T-helper 1 cell treated with Interleukin-12 subunit alpha and Interleukin-12 subunit beta and Interleukin-4 antibody, amounts not matched to agents 30 μg/mL and 1 μg/mL, for 36 hours (primary cell): ENCODE measurements around the gene CD151.

ENCODE experiments used
- H3K27ac Mint-ChIP-seq: one replicate; pipeline ENCODE4 v1.8.0; 2021; ENCODE audit warnings: mild to moderate bottlenecking, mixed read lengths
- H3K27me3 Mint-ChIP-seq: one replicate; pipeline ENCODE4 v1.8.0; 2021; ENCODE audit warnings: low read depth, mixed read lengths
- H3K36me3 Mint-ChIP-seq: one replicate; pipeline ENCODE4 v1.8.0; 2021; ENCODE audit warnings: low read depth, mixed read lengths
- H3K4me1 Mint-ChIP-seq: one replicate; pipeline ENCODE4 v1.8.0; 2021; ENCODE audit warnings: low read depth, mixed read lengths
- H3K4me3 Mint-ChIP-seq: one replicate; pipeline ENCODE4 v1.8.0; 2021; ENCODE audit warnings: mild to moderate bottlenecking, moderate library complexity, mixed read lengths
- H3K9me3 Mint-ChIP-seq: one replicate; pipeline ENCODE4 v1.8.0; 2021; ENCODE audit warnings: mixed read lengths

CD151 gene

DNA sequence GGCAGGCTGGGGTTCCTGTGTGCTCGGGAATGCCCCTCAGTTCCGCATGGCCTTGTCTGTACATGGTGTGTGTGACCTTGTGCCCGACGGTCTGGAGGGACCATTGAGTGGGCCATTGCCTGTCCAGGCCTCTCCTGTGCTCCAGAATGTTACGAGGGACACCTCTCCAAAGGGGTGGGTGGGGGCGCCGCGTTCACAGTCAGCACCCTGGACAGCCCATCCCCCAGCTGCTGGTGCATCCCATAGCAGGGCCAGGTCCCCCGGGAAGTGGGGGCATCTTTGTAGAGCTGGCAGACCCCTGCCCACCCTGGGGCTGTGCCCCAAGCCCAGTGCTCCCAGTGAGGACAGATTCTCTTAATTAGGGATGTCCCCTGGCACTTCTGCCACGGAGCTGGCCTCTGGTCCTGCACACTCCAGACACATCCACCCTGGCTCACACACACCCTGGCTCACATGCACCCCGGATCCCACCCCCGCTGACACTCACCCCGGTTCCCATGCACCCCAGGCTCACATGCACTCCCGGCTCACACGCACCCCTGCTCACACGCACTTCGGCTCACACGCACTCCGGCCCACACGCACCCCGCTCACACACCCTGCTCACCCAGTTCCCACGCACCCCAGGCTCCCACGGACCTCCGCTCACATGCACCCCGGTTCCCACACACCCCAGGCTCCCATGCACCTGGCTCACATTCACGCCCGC is 25.5 kb downstream of the CD151 start:
- Mint-ChIP-seq H3K4me3 (no peak overlapping the region), H3K36me3 (no peaks in the 10 kb centered on the region), H3K4me1 (no peaks in the 10 kb centered on the region), H3K27me3 (no peaks in the 10 kb centered on the region), H3K9me3 (no peaks in the 10 kb centered on the region), H3K27ac (no peak overlapping the region)

DNA sequence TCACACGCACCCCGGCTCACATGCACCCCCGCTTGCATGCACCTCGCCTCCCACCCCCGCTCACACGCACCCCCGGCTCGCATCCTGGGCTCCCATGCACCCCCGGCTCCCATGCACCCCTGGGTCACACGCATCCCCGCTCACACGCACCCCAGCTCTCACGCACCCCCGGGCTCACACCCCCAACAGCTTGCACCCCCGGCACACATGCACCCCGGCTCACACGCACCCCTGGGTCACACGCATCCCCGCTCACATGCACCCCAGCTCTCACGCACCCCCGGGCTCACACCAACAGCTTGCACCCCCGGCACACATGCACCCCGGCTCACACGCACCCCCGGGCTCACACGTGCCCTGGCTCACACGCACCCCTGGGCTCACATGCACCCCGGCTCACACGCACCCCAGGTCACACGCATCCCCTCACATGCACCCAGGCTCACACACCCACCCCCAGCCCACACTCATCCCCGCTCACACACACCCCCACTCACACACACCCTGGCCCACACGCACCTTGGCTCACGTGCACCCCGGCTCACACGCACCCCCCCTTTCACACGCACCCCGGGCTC is 26.1 kb downstream of the CD151 start:
- Mint-ChIP-seq H3K9me3 (no peaks in the 10 kb centered on the region), H3K4me1 (no peaks in the 10 kb centered on the region), H3K27ac (no peak overlapping the region), H3K4me3 (no peak overlapping the region), H3K27me3 (no peaks in the 10 kb centered on the region), H3K36me3 (no peaks in the 10 kb centered on the region)

DNA sequence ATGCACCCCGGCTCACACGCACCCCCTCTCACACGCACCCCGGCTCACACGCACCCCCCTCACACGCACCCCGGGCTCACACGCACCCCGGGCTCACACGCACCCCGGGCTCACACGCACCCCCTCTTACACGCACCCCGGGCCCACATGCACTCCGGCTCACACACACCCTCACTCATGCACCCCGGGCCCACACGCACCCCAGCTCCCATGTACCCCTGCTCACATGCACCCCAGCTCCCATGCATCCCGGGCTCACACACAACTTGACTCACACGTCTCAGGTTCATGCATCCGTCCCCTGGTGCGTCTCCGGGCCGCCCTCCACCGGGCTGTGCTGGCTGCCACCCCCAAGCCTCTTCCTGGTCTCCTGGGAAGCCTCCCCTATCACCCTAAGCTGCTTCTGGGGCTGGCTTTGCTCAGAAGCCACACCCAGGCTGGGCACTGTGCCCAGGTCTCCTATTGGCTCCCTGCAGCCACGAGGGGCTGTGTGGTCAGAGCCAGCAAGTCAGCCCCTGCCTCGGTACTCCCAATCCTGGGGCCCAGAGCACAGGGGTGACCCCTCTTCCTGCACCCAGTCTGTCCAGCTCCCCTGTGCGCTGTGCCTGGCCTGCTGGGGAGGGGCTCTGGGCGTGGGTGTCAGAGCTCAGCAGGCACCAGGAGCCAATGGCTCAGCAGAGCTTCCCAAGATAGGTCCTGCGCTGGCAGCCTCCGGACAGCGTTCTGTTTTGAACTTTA is 26.8 kb downstream of the CD151 start:
- Mint-ChIP-seq H3K9me3 (no peaks in the 10 kb centered on the region), H3K27ac (no peak overlapping the region), H3K36me3 (no peaks in the 10 kb centered on the region), H3K4me3 (no peak overlapping the region), H3K27me3 (no peaks in the 10 kb centered on the region), H3K4me1 (no peaks in the 10 kb centered on the region)

DNA sequence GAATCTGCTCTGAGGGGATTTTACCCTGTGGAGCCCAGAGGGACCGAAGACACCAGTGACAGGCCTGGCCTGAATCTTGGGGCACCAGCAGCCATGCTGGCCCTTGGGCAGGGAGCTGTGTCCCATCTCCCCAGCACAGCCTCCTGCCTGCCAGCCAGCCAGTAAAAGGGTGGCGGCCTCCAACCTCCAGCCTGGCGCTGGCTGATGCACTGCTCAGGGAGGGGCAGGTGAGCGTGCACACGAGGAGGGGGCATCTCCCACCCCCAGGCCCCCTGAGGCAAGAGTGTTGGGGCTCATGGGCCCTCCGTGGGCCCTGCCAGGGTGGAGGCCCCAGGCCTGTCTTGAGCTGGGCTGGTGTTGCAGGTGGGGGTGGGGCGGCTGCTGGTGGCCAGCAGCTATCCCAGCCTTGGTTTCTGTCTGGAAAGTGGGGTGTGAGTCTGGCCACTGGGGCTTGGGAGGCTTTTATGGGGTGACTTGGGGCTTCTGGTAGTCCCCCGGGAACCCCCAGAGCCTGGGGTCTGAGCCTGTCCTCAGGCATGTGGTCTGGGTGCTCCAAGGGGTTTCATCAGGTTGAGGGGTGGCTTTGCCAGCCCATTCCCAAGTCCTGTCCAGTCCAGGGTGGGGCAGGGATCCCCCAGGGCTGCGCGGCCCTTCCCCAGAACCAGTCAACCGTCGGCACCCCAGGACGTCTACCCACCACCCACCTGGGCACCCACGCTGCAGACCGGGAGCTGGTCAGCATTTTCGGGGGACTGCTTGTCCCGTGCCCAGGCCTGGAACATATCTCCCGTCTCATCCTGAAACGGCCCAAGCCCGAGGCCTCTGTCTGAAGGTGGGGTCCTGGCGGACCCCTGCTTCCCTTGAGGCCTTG is 27.7 kb downstream of the CD151 start:
- Mint-ChIP-seq H3K27ac (no peak overlapping the region), H3K36me3 (no peaks in the 10 kb centered on the region), H3K4me3 (no peak overlapping the region), H3K4me1 (no peaks in the 10 kb centered on the region), H3K9me3 (no peaks in the 10 kb centered on the region), H3K27me3 (no peaks in the 10 kb centered on the region)

DNA sequence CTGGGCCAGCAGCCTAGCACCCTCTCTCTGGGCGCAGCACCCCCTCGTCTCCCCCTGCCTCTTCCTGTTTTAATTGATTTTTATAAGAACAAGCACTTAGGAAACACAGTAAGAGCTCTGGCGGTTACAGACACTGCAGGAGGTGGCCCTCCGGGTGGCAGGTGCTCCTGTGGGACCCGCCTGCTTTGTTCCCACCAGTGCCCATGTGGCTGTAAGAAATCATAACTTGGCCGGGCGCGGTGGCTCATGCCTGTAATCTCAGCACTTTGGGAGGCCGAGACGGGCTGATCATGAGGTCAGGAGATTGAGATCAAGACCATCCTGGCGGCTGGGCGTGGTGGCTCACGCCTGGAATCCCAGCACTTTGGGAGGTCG is 28.3 kb downstream of the CD151 start:
- no peaks in the 10 kb centered on the region for H3K36me3 Mint-ChIP-seq
- H3K27me3 Mint-ChIP-seq: no peaks in the 10 kb centered on the region
- H3K27ac Mint-ChIP-seq: no peak overlapping the region
- H3K9me3 Mint-ChIP-seq: no peaks in the 10 kb centered on the region
- no peaks in the 10 kb centered on the region for H3K4me1 Mint-ChIP-seq
- H3K4me3 Mint-ChIP-seq: no peak overlapping the region

DNA sequence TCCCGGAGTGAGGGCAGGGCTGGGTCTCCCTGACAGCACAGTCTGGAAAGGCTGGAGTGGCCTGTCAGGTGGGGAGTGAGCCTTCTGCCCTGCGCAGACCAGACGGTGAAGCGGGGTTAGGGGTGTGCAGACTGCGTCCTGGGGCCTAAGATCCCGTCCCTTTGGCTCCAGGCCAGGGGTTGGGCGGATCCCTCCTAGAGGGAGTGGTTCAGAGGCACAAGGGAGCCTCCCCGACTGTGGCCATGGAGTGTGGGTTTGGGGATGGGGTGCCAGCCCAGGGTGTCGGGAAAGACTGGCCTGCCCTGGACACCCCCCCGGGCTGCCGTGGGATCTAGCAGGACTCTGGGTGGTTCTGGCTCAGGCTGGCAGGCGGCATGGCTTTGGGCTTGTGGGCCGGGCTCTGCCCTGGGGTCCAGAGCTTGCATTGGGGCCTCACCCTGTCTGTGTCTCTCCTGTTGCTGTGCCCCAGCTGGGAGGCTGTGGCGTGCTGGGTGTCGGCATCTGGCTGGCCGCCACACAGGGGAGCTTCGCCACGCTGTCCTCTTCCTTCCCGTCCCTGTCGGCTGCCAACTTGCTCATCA is 29.4 kb downstream of the CD151 start:
- Mint-ChIP-seq H3K4me3 (no peak overlapping the region), H3K27ac (no peak overlapping the region), H3K9me3 (no peaks in the 10 kb centered on the region), H3K27me3 (no peaks in the 10 kb centered on the region), H3K4me1 (no peaks in the 10 kb centered on the region), H3K36me3 (no peaks in the 10 kb centered on the region)

DNA sequence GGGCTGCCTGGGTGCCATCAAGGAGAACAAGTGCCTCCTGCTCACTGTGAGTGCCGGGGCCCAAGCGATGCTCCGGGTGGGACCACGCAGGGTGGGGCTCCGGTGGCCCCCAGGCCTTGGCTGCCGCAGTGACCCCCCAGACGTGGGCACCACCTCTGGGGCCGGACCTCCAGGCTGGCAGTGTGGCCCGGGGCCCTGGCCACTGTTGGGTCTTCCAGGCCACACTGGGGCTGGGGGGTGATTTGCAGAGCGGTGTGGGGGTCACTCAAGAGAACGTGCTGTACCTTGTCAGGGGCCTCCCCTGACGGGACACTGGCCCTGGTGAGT is 29.9 kb downstream of the CD151 start:
- Mint-ChIP-seq H3K27ac (no peak overlapping the region), H3K9me3 (no peaks in the 10 kb centered on the region), H3K27me3 (no peaks in the 10 kb centered on the region), H3K36me3 (no peaks in the 10 kb centered on the region), H3K4me1 (no peaks in the 10 kb centered on the region), H3K4me3 (no peak overlapping the region)

DNA sequence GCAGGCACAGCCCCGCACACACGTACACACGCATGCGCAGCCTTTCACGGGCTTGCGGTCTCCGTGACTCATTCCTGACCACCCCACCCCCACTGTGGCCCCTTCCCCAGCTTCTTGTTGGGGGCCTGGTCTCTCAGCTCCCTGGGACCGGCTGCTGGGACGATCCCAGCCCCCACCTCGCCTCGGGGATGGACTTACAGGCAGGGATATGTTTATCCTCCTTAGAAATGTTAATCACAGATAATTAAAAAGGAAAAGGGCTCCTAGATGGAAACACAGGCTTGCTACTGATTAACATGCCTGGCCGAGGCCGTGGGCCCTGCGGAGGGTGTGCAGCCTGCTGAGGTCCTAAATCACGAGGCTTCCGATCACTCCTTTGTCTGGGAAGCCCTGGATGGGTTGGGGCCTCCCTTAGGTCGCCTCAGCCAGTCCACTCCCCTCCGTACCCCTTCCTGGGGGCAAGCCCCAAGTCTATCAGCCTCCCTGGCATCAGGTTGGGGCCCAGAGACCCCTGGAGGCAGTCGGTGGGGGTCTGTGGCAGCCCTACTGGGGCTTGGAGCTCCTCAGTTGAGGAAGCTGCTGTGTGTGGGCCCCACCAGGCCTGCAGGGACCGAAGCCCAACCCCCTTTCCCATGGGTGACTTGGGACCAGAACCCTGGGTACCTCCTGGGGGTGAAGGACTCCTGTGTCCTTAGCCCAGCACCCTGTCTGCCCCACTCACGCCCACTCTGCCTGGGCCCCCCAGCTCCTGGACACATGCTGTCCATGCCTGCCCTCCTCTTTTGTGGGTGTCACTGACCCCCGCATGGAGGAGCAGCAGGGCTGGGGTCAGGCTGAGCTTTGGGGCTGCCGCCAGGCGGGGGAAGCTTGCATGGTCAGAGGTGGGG is 30.5 kb downstream of the CD151 start:
- Mint-ChIP-seq H3K36me3 (no peaks in the 10 kb centered on the region), H3K27me3 (no peaks in the 10 kb centered on the region), H3K4me1 (no peaks in the 10 kb centered on the region), H3K4me3 (no peak overlapping the region), H3K27ac (no peak overlapping the region), H3K9me3 (no peaks in the 10 kb centered on the region)

DNA sequence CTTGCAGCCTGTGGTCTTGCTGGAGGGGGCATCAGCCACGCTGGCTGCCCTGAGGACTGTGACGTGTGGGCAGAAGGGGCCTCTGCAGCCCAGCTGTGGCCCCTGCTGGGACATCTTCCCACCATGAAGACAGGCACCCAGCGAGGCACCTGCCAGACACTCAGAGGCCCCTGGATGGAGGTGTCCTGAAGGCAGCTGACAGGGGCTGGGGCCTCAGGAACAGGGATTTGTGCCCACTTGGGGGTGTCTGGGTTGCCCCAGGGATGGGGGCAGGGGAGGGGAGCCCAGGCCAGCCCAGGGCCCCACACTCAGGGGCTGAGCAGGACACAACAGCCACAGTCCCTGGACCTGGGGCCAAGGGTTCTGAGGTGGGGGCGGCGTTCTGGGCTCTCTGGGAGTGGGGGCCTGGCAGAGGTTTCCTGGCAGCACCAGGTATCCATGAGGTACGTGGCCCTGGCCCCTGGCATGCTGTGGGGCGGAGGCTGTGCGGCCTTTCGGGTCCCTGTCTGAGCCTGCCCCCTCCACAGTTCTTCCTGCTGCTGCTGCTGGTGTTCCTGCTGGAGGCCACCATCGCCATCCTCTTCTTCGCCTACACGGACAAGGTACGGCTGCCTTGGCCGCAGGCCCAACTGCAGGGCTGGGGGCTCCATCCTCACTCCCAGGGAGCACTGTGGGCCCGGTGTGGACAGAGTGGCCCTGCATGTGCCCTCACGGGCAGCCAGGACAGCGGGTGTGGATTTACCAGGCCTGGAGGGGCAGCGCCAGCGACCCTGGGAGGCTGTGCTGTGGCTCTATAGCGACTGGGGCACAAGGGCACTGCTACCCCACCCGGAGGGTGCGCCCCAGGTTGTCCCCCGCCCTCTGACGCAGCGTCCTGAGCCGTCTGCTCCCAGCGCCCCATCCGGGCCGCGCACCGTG is 31.4 kb downstream of the CD151 start:
- Mint-ChIP-seq H3K36me3 (no peaks in the 10 kb centered on the region), H3K9me3 (no peaks in the 10 kb centered on the region), H3K4me3 (no peak overlapping the region), H3K4me1 (no peaks in the 10 kb centered on the region), H3K27ac (no peak overlapping the region), H3K27me3 (no peaks in the 10 kb centered on the region)

DNA sequence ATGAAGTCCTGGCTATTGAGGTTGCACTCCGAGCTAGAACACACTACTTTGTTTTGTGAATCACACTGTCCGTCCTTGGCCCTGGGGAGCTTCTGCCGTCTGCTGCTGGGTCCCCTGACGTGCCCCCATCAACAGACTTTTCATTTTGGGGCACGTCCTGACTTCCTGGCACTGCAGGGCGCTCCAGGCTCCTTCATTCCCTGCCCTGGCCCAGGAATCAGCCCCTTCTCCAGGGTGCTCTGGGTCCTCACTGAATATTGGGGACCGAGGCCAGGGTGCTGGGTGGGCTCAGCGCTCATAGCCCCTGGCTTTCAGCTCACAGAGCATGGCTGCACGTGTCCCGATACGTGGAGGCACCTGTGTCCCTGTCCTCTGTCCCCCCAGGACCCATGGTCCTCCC is 32.1 kb downstream of the CD151 start:
- Mint-ChIP-seq H3K4me3 (no peak overlapping the region), H3K9me3 (no peaks in the 10 kb centered on the region), H3K4me1 (no peaks in the 10 kb centered on the region), H3K27me3 (no peaks in the 10 kb centered on the region), H3K36me3 (no peaks in the 10 kb centered on the region), H3K27ac (no peak overlapping the region)

DNA sequence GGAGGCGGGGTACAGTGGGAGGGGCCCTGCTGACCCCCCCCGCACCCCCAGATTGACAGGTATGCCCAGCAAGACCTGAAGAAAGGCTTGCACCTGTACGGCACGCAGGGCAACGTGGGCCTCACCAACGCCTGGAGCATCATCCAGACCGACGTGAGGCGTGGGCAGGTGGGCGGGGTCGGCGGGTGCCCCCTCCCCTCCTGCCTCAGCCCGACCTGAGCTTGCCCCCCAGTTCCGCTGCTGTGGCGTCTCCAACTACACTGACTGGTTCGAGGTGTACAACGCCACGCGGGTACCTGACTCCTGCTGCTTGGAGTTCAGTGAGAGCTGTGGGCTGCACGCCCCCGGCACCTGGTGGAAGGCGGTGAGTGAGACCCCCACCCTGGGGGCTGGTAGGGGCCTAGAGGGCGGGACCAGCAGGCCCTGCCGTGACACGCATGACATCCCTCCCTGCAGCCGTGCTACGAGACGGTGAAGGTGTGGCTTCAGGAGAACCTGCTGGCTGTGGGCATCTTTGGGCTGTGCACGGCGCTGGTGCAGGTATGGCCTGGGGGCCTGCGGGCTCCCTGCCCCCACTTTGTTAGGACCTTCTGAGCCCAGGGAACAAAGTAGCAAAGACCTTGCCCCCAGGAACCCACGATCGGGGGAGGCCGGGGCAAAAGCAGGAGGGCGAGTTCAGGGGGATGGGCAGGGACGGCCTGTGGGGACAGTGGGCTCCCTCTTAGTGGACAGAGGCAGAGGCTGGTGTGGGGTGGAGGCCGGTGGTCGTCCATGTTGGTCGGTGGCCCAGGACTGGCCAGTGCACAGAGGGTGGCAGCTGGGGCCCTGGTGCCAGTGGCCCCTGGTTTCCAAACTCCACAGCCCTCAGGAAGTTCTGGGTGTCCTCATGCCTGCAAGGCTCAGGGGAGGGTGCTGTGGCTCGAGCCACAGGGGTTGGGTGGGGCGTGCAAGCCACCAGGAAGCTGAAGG is 33.0 kb downstream of the CD151 start:
- no peaks in the 10 kb centered on the region for H3K9me3 Mint-ChIP-seq
- H3K27me3 Mint-ChIP-seq: no peaks in the 10 kb centered on the region
- H3K27ac Mint-ChIP-seq: no peak overlapping the region
- H3K36me3 Mint-ChIP-seq: no peaks in the 10 kb centered on the region
- H3K4me1 Mint-ChIP-seq: no peaks in the 10 kb centered on the region
- no peak overlapping the region for H3K4me3 Mint-ChIP-seq

DNA sequence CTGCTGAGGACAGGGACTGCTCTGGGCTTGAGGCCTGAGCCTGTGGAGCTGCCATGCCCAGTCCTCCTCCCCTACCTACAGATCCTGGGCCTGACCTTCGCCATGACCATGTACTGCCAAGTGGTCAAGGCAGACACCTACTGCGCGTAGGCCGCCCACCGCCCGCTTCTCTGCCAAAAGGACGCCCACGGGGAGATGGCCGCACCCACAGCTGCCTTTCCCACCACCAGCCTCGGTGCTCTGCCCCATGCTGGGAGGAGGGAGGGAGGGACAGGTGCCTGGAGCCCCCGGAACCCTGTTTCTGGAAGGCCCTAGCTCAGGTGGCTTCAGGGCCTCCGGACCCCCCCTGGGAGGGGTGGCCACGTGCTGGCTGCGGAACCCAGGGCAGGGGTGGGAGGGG is 33.7 kb downstream of the CD151 start:
- no peaks in the 10 kb centered on the region for H3K27me3 Mint-ChIP-seq
- no peak overlapping the region for H3K4me3 Mint-ChIP-seq
- H3K27ac Mint-ChIP-seq: no peak overlapping the region
- no peaks in the 10 kb centered on the region for H3K9me3 Mint-ChIP-seq
- no peaks in the 10 kb centered on the region for H3K36me3 Mint-ChIP-seq
- no peaks in the 10 kb centered on the region for H3K4me1 Mint-ChIP-seq
